Subcutaneous abdominal adipose tissue (tissue), 5 donors: ENCODE measurements around the gene MAP7D1.
A peak's percentile ranks its signal among the peaks of the same experiment; 100 is the strongest.

Source experiments
- H3K27ac ChIP-seq: one replicate; pipeline ENCODE4 v1.7.0; 2013; ENCODE audit warnings: low read depth, mild to moderate bottlenecking, inconsistent platforms, low read length, moderate library complexity
- H3K27me3 ChIP-seq, 5 donors: one replicate each; pipeline ENCODE4 v1.7.0; 2013; ENCODE audit warnings: low read length in 5 of 5, inconsistent platforms in 1 of 5; ENCODE audit not compliant: control insufficient read depth in 5 of 5, insufficient read depth in 4 of 5
- H3K36me3 ChIP-seq, 5 donors: one replicate each; pipeline ENCODE4 v1.7.0; 2013; ENCODE audit warnings: low read length in 5 of 5; ENCODE audit not compliant: control insufficient read depth in 5 of 5, insufficient read depth in 5 of 5
- H3K4me1 ChIP-seq, 5 donors: one replicate each; pipeline ENCODE4 v1.7.0; 2013; ENCODE audit warnings: low read length in 5 of 5, mild to moderate bottlenecking in 3 of 5, moderate library complexity in 1 of 5; ENCODE audit not compliant: control insufficient read depth in 5 of 5, insufficient read depth in 5 of 5
- H3K4me3 ChIP-seq, 5 donors: one replicate each; pipeline ENCODE4 v1.7.0; 2013; ENCODE audit warnings: low read length in 5 of 5, low read depth in 1 of 5
- H3K9ac ChIP-seq, 5 donors: one replicate each; pipeline ENCODE4 v1.7.0; 2013; ENCODE audit warnings: low read length in 5 of 5, mild to moderate bottlenecking in 4 of 5, moderate library complexity in 3 of 5
- H3K9me3 ChIP-seq, 5 donors: one replicate each; pipeline ENCODE4 v1.7.0; 2013; ENCODE audit warnings: low read length in 5 of 5; ENCODE audit not compliant: control insufficient read depth in 5 of 5
- donor health status: healthy.
- donor health status: healthy.
- donor health status: healthy.
- donor health status: healthy.
- donor health status: healthy.

The MAP7D1 gene

GRCh38 chr1:36164361-36164760 is 8.4 kb downstream of the MAP7D1 start:
- Histone ChIP-seq H3K9ac (peak overlapping the region in 2 of 5 donors; percentile 5 to 48), H3K4me3 (no peak overlapping the region), H3K36me3 (peaks cover 0 to 19% (median 15%) of the 10 kb centered on the region in 5 donors), H3K9me3 (no peaks in the 10 kb centered on the region), H3K27ac (peak overlapping the region; percentile 88), H3K27me3 (no peaks in the 10 kb centered on the region), H3K4me1 (peaks cover 15 to 94% (median 86%) of the 10 kb centered on the region in 5 donors)

DNA sequence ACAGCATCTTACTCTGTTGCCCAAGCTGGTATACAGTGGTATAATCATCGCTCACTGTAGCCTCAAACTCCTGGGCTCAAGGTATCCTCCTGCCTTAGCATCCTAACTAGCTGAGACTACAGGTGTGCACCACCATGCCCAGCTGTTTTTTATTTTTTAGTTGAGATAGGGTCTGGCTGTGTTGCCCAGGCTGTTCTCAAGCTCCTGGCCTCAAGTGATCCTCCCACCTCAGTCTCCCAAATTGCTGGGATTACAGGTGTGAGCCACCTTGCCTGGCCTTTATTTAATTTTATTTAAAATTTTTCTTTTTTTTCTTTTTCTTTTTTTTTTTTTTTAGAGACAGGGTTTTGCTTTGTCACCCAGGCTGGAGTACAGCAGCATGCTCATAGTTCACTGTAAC is 9.2 kb downstream of the MAP7D1 start:
- Histone ChIP-seq H3K9ac (peak overlapping the region in 2 of 5 donors; percentile 5 to 17), H3K9me3 (no peaks in the 10 kb centered on the region), H3K36me3 (peaks cover 0 to 19% (median 16%) of the 10 kb centered on the region in 5 donors), H3K27me3 (no peaks in the 10 kb centered on the region), H3K4me1 (peaks cover 10 to 94% (median 85%) of the 10 kb centered on the region in 5 donors), H3K4me3 (no peak overlapping the region), H3K27ac (peak overlapping the region; percentile 88)

DNA sequence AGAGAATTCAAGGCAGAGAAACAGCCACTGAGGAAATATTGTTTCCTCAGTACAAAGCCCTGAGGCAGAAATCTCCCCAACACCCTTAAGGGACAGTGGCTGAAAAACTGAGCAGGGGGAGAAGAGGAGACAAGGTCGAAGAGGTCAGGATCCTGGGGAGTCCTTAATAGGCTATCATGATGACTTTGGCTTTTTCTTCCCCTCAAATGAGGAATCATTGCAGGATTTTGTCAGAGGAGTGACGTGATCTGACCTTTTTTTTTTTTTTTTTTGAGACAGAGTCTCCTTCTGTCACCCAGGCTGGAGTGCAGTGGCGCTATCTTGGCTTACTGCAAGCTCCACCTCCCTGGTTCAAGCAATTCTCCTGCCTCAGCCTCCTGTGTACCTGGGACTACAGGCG is 10.2 kb downstream of the MAP7D1 start:
- Histone ChIP-seq H3K9ac (peak overlapping the region in 3 of 5 donors; percentile 7 to 48 (median 26)), H3K36me3 (peaks cover 0 to 29% (median 25%) of the 10 kb centered on the region in 5 donors), H3K9me3 (no peaks in the 10 kb centered on the region), H3K4me1 (peaks cover 8 to 90% (median 80%) of the 10 kb centered on the region in 5 donors), H3K27me3 (no peaks in the 10 kb centered on the region), H3K4me3 (no peak overlapping the region), H3K27ac (peak overlapping the region; percentile 62)

GRCh38 chr1:36166938-36167905 is 11.3 kb downstream of the MAP7D1 start:
- Histone ChIP-seq H3K4me3 (no peak overlapping the region), H3K4me1 (peaks cover 5 to 79% (median 69%) of the 10 kb centered on the region in 5 donors), H3K9ac (no peak overlapping the region), H3K27me3 (no peaks in the 10 kb centered on the region), H3K9me3 (no peaks in the 10 kb centered on the region), H3K27ac (peak overlapping the region; percentile 62), H3K36me3 (peaks cover 3 to 40% (median 34%) of the 10 kb centered on the region in 5 donors)

DNA sequence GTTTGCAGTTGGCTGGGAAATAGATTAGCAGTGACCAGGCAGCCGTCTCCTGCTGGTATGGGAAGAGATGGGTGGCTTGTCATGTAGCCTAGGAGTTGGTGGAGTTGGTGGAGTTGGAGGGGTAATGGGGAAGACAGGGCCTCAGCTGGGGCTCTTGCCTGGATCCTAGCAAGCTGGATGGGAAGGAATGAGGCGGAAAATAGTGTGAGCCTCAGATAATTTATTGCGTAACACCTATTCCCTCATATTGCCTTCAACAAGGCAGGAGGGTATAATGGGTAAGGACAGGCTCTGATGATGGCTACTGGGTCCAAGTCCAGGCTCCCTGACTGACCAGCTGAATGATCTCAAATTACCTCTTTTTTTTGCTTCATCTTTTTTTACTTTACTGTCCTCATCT is 12.6 kb downstream of the MAP7D1 start:
- Histone ChIP-seq H3K27ac (peak overlapping the region; percentile 62), H3K4me1 (peaks cover 2 to 73% (median 56%) of the 10 kb centered on the region in 5 donors), H3K9me3 (no peaks in the 10 kb centered on the region), H3K9ac (peak overlapping the region in 2 of 5 donors; percentile 31 to 42), H3K4me3 (no peak overlapping the region), H3K36me3 (peaks cover 4 to 53% (median 47%) of the 10 kb centered on the region in 5 donors), H3K27me3 (no peaks in the 10 kb centered on the region)

GRCh38 chr1:36170643-36171412 is 14.9 kb downstream of the MAP7D1 start:
- Histone ChIP-seq H3K27ac (peak overlapping the region; percentile 65), H3K9me3 (no peaks in the 10 kb centered on the region), H3K9ac (peak overlapping the region in 1 of 5 donors; percentile 32), H3K4me3 (no peak overlapping the region), H3K4me1 (peaks cover 0 to 60% (median 44%) of the 10 kb centered on the region in 5 donors), H3K36me3 (peaks cover 9 to 76% (median 70%) of the 10 kb centered on the region in 5 donors), H3K27me3 (no peaks in the 10 kb centered on the region)

DNA sequence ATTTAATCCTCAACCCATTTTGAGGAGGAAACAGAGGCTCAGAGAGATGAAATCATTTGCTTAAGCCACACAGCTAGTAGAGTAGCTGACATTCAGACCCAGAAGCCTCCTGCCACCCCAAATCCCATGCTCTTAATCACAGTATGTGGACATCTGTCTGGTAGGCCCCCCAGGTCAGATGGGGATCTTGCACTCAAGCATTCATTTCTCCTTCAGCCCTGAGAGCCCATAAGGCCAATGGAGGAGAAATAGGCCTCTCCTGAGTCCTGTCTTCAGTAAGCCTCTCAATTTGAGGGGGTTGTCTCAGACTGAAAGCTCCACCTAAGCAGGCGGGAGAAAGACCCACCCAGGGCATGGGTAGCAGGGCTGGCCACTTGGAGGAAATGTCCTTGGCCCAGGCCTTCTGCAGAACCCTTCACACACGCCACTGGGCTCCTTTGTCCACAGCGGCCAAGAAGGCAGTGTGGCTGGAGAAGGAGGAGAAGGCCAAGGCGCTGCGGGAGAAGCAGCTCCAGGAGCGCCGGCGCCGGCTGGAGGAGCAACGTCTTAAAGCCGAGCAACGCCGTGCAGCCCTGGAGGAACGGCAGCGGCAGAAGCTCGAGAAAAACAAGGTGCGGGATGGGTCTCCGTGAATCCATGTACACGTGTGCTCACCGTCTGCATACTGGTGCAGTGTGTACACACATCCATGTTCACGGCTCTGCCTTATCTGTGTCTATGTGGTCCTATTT is 16.2 kb downstream of the MAP7D1 start:
- peaks cover 0 to 50% (median 32%) of the 10 kb centered on the region in 5 donors for H3K4me1 ChIP-seq
- peaks cover 9 to 88% (median 77%) of the 10 kb centered on the region in 5 donors for H3K36me3 ChIP-seq
- H3K9ac ChIP-seq: peak overlapping the region in 1 of 5 donors; percentile 19
- peak overlapping the region; percentile 39 for H3K27ac ChIP-seq
- H3K27me3 ChIP-seq: no peaks in the 10 kb centered on the region
- H3K9me3 ChIP-seq: no peaks in the 10 kb centered on the region
- H3K4me3 ChIP-seq: no peak overlapping the region

- Histone ChIP-seq H3K4me3 (no peak overlapping the region), H3K9me3 (no peaks in the 10 kb centered on the region), H3K27me3 (no peaks in the 10 kb centered on the region), H3K27ac (peak overlapping the region; percentile 39), H3K36me3 (peaks cover 9 to 89% (median 78%) of the 10 kb centered on the region in 5 donors), H3K4me1 (peaks cover 0 to 43% (median 24%) of the 10 kb centered on the region in 5 donors), H3K9ac (peak overlapping the region in 2 of 5 donors; percentile 16 to 19)
Observed at GRCh38 chr1:36172983-36173382, 17.0 kb downstream of the MAP7D1 start.

GRCh38 chr1:36174713-36175112 is 18.8 kb downstream of the MAP7D1 start:
- Histone ChIP-seq H3K4me3 (no peak overlapping the region), H3K36me3 (peaks cover 9 to 99% (median 92%) of the 10 kb centered on the region in 5 donors), H3K9ac (no peak overlapping the region), H3K27me3 (no peaks in the 10 kb centered on the region), H3K4me1 (peaks cover 0 to 31% (median 12%) of the 10 kb centered on the region in 5 donors), H3K27ac (peak overlapping the region; percentile 30), H3K9me3 (no peaks in the 10 kb centered on the region)
